ENCODE measurements around the gene KIF26B.

- TF ChIP-seq EZH2 (optimal IDR thresholded peaks at IDR 0.05; ENCODE audit: low read depth, low read length) (no peak), CTCF (IDR thresholded peaks at IDR 0.05; ENCODE audit: low read length) (no peak)
These were observed 444.8 kb downstream of the KIF26B start for GRCh38 chr1:245599371-245600174.

Measured in MM.1S (cell line).